Uterus (tissue), 2 donors: Measurements from ENCODE around the gene TSPAN17.

Experiments
- POLR2A ChIP-seq, 2 donors: fragments of 450-650 bp; IDR thresholded peaks; one replicate each; pipeline ENCODE4 v1.6.1; 2016; ENCODE audit warnings: antibody characterized with exemption in 2 of 2, mild to moderate bottlenecking in 1 of 2, moderate library complexity in 1 of 2
- TF ChIP-seq, protein P1 (sequence below), 4 experiments: fragments of 200-600 bp in 2 of 4; fragments of 450-650 bp in 2 of 4; sonication (generic) in 2 of 4; IDR thresholded peaks; one replicate each; pipeline ENCODE4 v1.5.1; 2016 to 2019; ENCODE audit warnings: antibody characterized with exemption in 4 of 4, mild to moderate bottlenecking in 2 of 4, moderate library complexity in 1 of 4

- TF ChIP-seq, protein P1, sequence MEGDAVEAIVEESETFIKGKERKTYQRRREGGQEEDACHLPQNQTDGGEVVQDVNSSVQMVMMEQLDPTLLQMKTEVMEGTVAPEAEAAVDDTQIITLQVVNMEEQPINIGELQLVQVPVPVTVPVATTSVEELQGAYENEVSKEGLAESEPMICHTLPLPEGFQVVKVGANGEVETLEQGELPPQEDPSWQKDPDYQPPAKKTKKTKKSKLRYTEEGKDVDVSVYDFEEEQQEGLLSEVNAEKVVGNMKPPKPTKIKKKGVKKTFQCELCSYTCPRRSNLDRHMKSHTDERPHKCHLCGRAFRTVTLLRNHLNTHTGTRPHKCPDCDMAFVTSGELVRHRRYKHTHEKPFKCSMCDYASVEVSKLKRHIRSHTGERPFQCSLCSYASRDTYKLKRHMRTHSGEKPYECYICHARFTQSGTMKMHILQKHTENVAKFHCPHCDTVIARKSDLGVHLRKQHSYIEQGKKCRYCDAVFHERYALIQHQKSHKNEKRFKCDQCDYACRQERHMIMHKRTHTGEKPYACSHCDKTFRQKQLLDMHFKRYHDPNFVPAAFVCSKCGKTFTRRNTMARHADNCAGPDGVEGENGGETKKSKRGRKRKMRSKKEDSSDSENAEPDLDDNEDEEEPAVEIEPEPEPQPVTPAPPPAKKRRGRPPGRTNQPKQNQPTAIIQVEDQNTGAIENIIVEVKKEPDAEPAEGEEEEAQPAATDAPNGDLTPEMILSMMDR (IDR thresholded peaks at IDR 0.05), result no peak
- TF ChIP-seq POLR2A (IDR thresholded peaks at IDR 0.05), result no peak
These were observed 38.2 kb upstream of the TSPAN17 start for GRCh38 chr5:176608937-176609723.
